Esophagus muscularis mucosa (tissue), 4 donors: ENCODE measurements around the gene CNTNAP2. TPM values are rescaled to one million over a fixed set of nuclear protein-coding genes. Genes with fewer than 3 reads are reported as not detected.

Source experiments
- DNase-seq: peaks from one replicate; pipeline ENCODE4 v3.0.0-alpha.2; 2017; ENCODE audit errors: extremely low spot score
- H3K27ac ChIP-seq, 4 donors: fragments of 200-600 bp; sonication (generic); replicated peaks in 1 of 4; 1 replicate in 3 of 4; 2 replicates in 1 of 4; pipeline ENCODE4 v1.5.1; 2016 to 2019; ENCODE audit warnings: mild to moderate bottlenecking in 1 of 4
- H3K27me3 ChIP-seq, 4 donors: fragments of 200-600 bp; sonication (generic); one replicate each; pipeline versions ENCODE4 v1.5.1 to v1.6.0; 2016 to 2019
- H3K36me3 ChIP-seq, 4 donors: fragments of 200-600 bp; sonication (generic); one replicate each; pipeline ENCODE4 v1.5.1; 2016 to 2019
- H3K4me1 ChIP-seq, 4 donors: fragments of 200-600 bp; sonication (generic); one replicate each; pipeline ENCODE4 v1.5.1; 2016 to 2019
- H3K4me3 ChIP-seq, 4 donors: fragments of 200-600 bp; sonication (generic); 1 replicate in 2 of 4; 2 replicates in 2 of 4; pipeline ENCODE4 v1.5.1; 2016 to 2019; ENCODE audit warnings: mild to moderate bottlenecking in 4 of 4, moderate library complexity in 1 of 4
- H3K9me3 ChIP-seq, 4 donors: fragments of 200-600 bp; sonication (generic); 1 replicate in 3 of 4; 2 replicates in 1 of 4; pipeline ENCODE4 v1.5.1; 2016 to 2019
- CTCF ChIP-seq, 3 experiments: fragments of 200-600 bp in 2 of 3; fragments of 450-650 bp in 1 of 3; sonication (generic) in 2 of 3; IDR thresholded peaks; one replicate each; pipeline ENCODE4 v1.5.1; 2017 to 2019; ENCODE audit warnings: antibody characterized with exemption in 3 of 3, mild to moderate bottlenecking in 2 of 3, moderate library complexity in 1 of 3
- EP300 ChIP-seq: sonication (generic); formaldehyde crosslinking; IDR thresholded peaks from one replicate; pipeline ENCODE4 v1.6.1; 2017; ENCODE audit warnings: antibody characterized with exemption
- POLR2A ChIP-seq: fragments of 450-650 bp; IDR thresholded peaks from one replicate; pipeline ENCODE4 v1.6.1; 2017; ENCODE audit warnings: antibody characterized with exemption, moderate library complexity, mild to moderate bottlenecking, low read depth
- POLR2AphosphoS5 ChIP-seq, 2 donors: sonication (generic); formaldehyde crosslinking; IDR thresholded peaks; one replicate each; pipeline ENCODE4 v1.6.1; 2017; ENCODE audit warnings: antibody characterized with exemption in 2 of 2
- WGBS: methylation state at CpG from one replicate; pipeline ENCODE4 v1.1.5; 2018; 5-methylcytosine and 5-hydroxymethylcytosine counted together
- intact Hi-C: fragments of 100-400 bp; cut with DNase I; formaldehyde crosslinking; loops from one replicate; pipeline ENCODE4 v1.15.1; 2023
- total RNA-seq, 4 donors: library from RNA; depleted of rRNA; stranded (reverse); fragments of >200 nt; gene quantifications; one replicate each; pipeline versions ENCODE4 v1.1.0 to v1.2.1, GENCODE V29; 2016

The CNTNAP2 gene
- total RNA-seq, 4 donors from 2014 or later = 1.2 to 2.9 (median 1.9) TPM

GRCh38 chr7:146319629-146320028 is 203.0 kb downstream of the CNTNAP2 start:
- H3K27ac ChIP-seq = no peak overlapping the region
- TF ChIP-seq CTCF (IDR thresholded peaks at IDR 0.05) (no peak), EP300 (no peak)
- H3K9me3 ChIP-seq = no peaks in the 10 kb centered on the region
- no peaks in the 10 kb centered on the region for H3K4me1 ChIP-seq
- 57% methylated on average over 5 of the region's 5 CpGs for WGBS
- DNase-seq = no peak
- intact Hi-C loops = no loop called here
- H3K36me3 ChIP-seq = no peaks in the 10 kb centered on the region
- H3K27me3 ChIP-seq = no peaks in the 10 kb centered on the region
- no peak overlapping the region for H3K4me3 ChIP-seq

DNA sequence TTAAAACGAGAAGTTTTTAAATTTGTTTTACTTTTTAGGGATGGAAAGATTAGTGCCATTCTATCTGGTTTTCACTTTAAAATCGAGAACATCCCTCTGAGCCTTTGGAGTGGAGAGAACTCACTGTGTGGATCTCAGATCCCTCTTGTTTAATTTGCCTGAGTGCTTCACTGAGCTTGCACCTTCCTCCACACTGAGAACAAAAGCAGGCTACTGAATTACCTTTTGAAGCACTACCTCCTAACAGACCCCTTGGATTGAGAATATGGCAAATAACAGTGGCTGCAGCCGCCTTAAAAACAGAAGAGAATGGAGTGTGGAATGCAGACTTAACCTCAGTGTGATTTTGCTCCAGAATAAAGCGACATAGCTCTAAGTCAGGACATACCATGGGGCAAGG is 204.7 kb downstream of the CNTNAP2 start:
- Histone ChIP-seq H3K4me1 (no peaks in the 10 kb centered on the region), H3K27me3 (no peaks in the 10 kb centered on the region), H3K4me3 (no peak overlapping the region), H3K36me3 (no peaks in the 10 kb centered on the region), H3K27ac (no peak overlapping the region), H3K9me3 (no peaks in the 10 kb centered on the region)
- 78% methylated on average over 4 of the region's 4 CpGs for WGBS
- intact Hi-C loops = no loop called here
- no peak for DNase-seq
- TF ChIP-seq POLR2A (no peak), CTCF (IDR thresholded peaks at IDR 0.05) (no peak), POLR2AphosphoS5 (IDR thresholded peaks at IDR 0.05) (no peak), EP300 (no peak)

DNA sequence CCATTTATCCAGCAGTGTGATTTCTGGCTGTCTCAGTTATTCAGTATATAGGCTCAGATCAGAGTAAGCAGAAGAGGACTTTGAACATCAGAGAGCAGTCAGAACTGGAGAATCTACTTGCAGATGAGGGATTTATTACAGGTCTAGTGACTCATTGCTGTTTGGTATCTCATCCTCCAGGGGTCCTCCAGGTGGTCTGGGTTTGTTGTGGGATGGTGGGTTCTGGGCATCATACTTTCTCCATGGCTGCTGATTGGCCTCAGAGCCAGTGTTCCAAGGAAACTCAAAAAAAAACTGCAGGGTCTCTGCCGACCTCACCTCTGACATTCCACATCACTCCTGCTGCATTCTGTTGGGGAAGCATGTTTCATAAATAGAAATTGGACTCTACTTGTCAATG is 214.8 kb downstream of the CNTNAP2 start:
- no peaks in the 10 kb centered on the region for H3K4me1 ChIP-seq
- 18% methylated on average over 1 of the region's 1 CpG for WGBS
- H3K9me3 ChIP-seq = no peaks in the 10 kb centered on the region
- no peak for DNase-seq
- no peaks in the 10 kb centered on the region for H3K36me3 ChIP-seq
- H3K27me3 ChIP-seq = no peaks in the 10 kb centered on the region
- H3K4me3 ChIP-seq = no peak overlapping the region
- no peak overlapping the region for H3K27ac ChIP-seq
- intact Hi-C loops = no loop called here
- no peak for TF ChIP-seq CTCF (IDR thresholded peaks at IDR 0.05)
- no peak for TF ChIP-seq EP300
- no peak for TF ChIP-seq POLR2AphosphoS5 (IDR thresholded peaks at IDR 0.05)
- no peak for TF ChIP-seq POLR2A

- no peaks in the 10 kb centered on the region for H3K36me3 ChIP-seq
- TF ChIP-seq POLR2AphosphoS5 (IDR thresholded peaks at IDR 0.05) (no peak), POLR2A (no peak), EP300 (no peak), CTCF (IDR thresholded peaks at IDR 0.05) (no peak)
- H3K4me1 ChIP-seq = no peaks in the 10 kb centered on the region
- no peak overlapping the region for H3K4me3 ChIP-seq
- no peak overlapping the region for H3K27ac ChIP-seq
- 72% methylated on average over 6 of the region's 6 CpGs for WGBS
- DNase-seq = no peak
- H3K9me3 ChIP-seq = no peaks in the 10 kb centered on the region
- no peaks in the 10 kb centered on the region for H3K27me3 ChIP-seq
- intact Hi-C loops = no loop called here
Observed at GRCh38 chr7:146345251-146345650, 228.7 kb downstream of the CNTNAP2 start.

GRCh38 chr7:146346096-146346495 is 229.5 kb downstream of the CNTNAP2 start:
- no peak overlapping the region for H3K4me3 ChIP-seq
- no peak for TF ChIP-seq POLR2A
- TF ChIP-seq CTCF (IDR thresholded peaks at IDR 0.05) = no peak
- TF ChIP-seq EP300 = no peak
- no peak for TF ChIP-seq POLR2AphosphoS5 (IDR thresholded peaks at IDR 0.05)
- 76% methylated on average over 5 of the region's 5 CpGs for WGBS
- H3K27ac ChIP-seq = no peak overlapping the region
- H3K36me3 ChIP-seq = no peaks in the 10 kb centered on the region
- no peaks in the 10 kb centered on the region for H3K4me1 ChIP-seq
- H3K27me3 ChIP-seq = no peaks in the 10 kb centered on the region
- DNase-seq = no peak
- intact Hi-C loops = no loop called here
- H3K9me3 ChIP-seq = no peaks in the 10 kb centered on the region
